Smooth muscle cell (in vitro differentiated cells): ENCODE data around the gene POLR1A. TPM values are rescaled to one million over a fixed set of nuclear protein-coding genes. Genes with fewer than 3 reads are reported as not detected.

Experiments
- DNase-seq: peaks from one replicate; lab custom pipeline; 2025; ENCODE audit not compliant: unreplicated experiment; lab: John Stamatoyannopoulos, UW
- H2AFZ ChIP-seq: fragments of 200-600 bp; sonication (generic); 2 replicates; pipeline ENCODE4 v1.6.0; 2016; ENCODE audit warnings: antibody characterized with exemption, low read depth, mild to moderate bottlenecking
- H3F3A ChIP-seq: fragments of 200-600 bp; sonication (generic); 2 replicates; pipeline ENCODE4 v1.6.0; 2017; ENCODE audit warnings: antibody characterized with exemption, low read depth
- H3K27ac ChIP-seq: fragments of 200-600 bp; sonication (generic); 2 replicates; pipeline ENCODE4 v1.5.1; 2016; ENCODE audit warnings: low read depth, mild to moderate bottlenecking
- H3K27me3 ChIP-seq: fragments of 200-600 bp; sonication (generic); 2 replicates; pipeline ENCODE4 v1.6.1; 2016; ENCODE audit warnings: low read depth, mild to moderate bottlenecking
- H3K36me3 ChIP-seq: fragments of 200-600 bp; sonication (generic); 2 replicates; pipeline ENCODE4 v1.5.1; 2016; ENCODE audit warnings: low read depth
- H3K4me1 ChIP-seq: fragments of 200-600 bp; sonication (generic); 2 replicates; pipeline ENCODE4 v1.5.1; 2016; ENCODE audit warnings: low read depth
- H3K4me2 ChIP-seq: fragments of 200-600 bp; sonication (generic); 2 replicates; pipeline ENCODE4 v1.6.0; 2016; ENCODE audit warnings: mild to moderate bottlenecking
- H3K4me3 ChIP-seq: fragments of 200-600 bp; sonication (generic); 2 replicates; pipeline ENCODE4 v1.5.1; 2016; ENCODE audit warnings: mild to moderate bottlenecking
- H3K79me2 ChIP-seq: fragments of 200-600 bp; sonication (generic); 2 replicates; pipeline ENCODE4 v1.6.0; 2016; ENCODE audit warnings: low read depth, mild to moderate bottlenecking
- H3K9ac ChIP-seq: fragments of 200-600 bp; sonication (generic); 2 replicates; pipeline ENCODE4 v1.6.0; 2016; ENCODE audit warnings: low read depth
- H3K9me3 ChIP-seq: fragments of 200-600 bp; sonication (generic); replicated peaks from 2 replicates; pipeline ENCODE4 v1.5.1; 2016; ENCODE audit warnings: low read depth
- H4K20me1 ChIP-seq: fragments of 200-600 bp; sonication (generic); 2 replicates; pipeline ENCODE4 v1.6.0; 2016; ENCODE audit warnings: low read depth
- CTCF ChIP-seq: fragments of 200-600 bp; sonication (generic); IDR thresholded peaks from 2 replicates; pipeline ENCODE4 v1.5.1; 2017; ENCODE audit warnings: borderline replicate concordance, mild to moderate bottlenecking, antibody characterized with exemption; ENCODE audit not compliant: insufficient read depth, poor library complexity, severe bottlenecking
- WGBS: methylation state at CpG from one replicate; pipeline ENCODE4 v1.1.7; 2016; ENCODE audit warnings: low lambda C conversion rate; 5-methylcytosine and 5-hydroxymethylcytosine counted together
- polyA plus RNA-seq: library from polyadenylated mRNA; unstranded; fragments of >200 nt; fragmentation: Nextera tagmentation; extraction: Ambion mirVana; gene quantifications from 2 replicates; pipeline ENCODE4 v1.2.1, GENCODE V29; 2016
- total RNA-seq: library from RNA; depleted of rRNA; stranded (reverse); fragments of >200 nt; gene quantifications from 2 replicates; pipeline ENCODE4 v1.2.3, GENCODE V29; 2014

Gene POLR1A
- total and polyA plus RNA-seq, 2 experiments from 2014 or later = 4.9 to 20.8 TPM

- no peak for TF ChIP-seq CTCF
- 98% methylated on average over 2 of the region's 2 CpGs for WGBS
- Histone ChIP-seq H3K79me2 (no peaks in the 10 kb centered on the region), H3K9me3 (no peaks in the 10 kb centered on the region), H3K4me3 (no peak overlapping the region), H3K27me3 (no peaks in the 10 kb centered on the region), H3K4me1 (no peaks in the 10 kb centered on the region), H4K20me1 (no peaks in the 10 kb centered on the region), H3K9ac (no peak overlapping the region), H3K4me2 (no peak overlapping the region), H3K27ac (no peak overlapping the region), H2AFZ (no peak overlapping the region), H3K36me3 (no peaks in the 10 kb centered on the region), H3F3A (no peaks in the 10 kb centered on the region)
- no peak for DNase-seq
Measured at GRCh38 chr2:86014493-86014892, 91.2 kb downstream of the POLR1A start.

DNA sequence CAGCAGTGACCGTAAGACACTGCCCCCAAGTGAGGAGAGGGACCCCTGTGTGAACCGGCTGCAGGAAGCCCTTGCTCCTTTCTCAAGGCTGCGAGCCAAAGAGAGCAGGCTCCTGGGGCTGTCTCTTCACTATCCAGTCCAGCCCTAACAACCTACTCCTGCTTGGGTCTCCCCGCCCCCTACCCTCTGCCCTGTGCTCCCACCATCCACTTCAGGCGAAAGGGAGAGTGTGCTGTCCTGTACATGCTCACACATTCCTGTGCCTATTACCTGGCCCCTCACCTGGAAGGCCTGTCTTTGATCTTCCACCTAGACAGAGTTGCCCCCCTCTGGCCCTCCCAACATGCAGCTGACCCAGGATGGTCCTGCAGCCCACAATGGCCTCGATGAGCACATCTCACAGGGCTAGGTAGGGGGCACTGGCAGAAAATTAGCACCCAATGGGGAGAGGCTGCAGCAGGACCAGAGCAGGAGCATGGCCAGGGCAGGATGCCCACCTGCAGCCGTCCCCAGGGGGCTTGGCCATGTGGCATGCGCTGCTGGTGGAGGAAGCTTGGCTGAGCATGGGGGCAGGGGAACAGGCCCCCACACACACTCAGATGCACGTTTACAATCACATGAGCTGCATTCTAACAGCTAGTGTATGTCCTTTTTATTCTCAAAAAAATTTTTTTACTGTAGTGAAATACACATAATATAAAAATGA is 93.5 kb downstream of the POLR1A start:
- H3K36me3 ChIP-seq = no peaks in the 10 kb centered on the region

DNA sequence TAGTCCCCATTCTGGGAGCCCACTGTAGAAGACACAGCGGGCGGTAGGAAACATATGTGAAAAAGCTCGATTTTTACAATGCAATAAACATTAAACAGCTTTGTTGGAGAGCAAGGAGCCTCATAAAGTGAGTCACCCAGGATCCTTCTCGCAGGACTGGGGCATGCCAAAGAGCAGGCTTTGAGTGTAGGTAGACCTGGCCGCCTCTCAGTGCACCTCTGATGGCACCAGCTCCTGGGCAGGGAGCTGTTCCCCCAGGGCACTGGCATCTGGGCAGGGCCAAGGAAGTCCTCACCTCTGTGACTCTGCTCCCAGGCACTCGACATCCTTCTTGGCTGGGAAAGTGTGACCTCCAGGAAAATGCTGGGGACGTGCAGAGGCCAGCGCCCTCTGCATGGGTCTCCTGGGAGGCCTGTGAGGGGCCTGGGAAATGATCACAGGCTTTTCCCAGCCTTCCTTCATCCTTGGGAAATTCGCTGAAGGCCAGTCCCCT is 94.2 kb downstream of the POLR1A start:
- H3F3A ChIP-seq = no peaks in the 10 kb centered on the region
- WGBS = 57% methylated on average over 9 of the region's 9 CpGs
- H3K4me2 ChIP-seq = no peak overlapping the region
- H3K9me3 ChIP-seq = no peaks in the 10 kb centered on the region
- TF ChIP-seq CTCF = no peak
- no peak for DNase-seq
- H4K20me1 ChIP-seq = no peaks in the 10 kb centered on the region
- H3K36me3 ChIP-seq = no peaks in the 10 kb centered on the region
- no peak overlapping the region for H3K9ac ChIP-seq
- no peaks in the 10 kb centered on the region for H3K4me1 ChIP-seq
- H2AFZ ChIP-seq = no peak overlapping the region
- no peaks in the 10 kb centered on the region for H3K27me3 ChIP-seq
- no peak overlapping the region for H3K27ac ChIP-seq
- H3K79me2 ChIP-seq = no peaks in the 10 kb centered on the region
- no peak overlapping the region for H3K4me3 ChIP-seq

More for the DNA sequence above, 93.5 kb downstream of the POLR1A start:
- no peak overlapping the region for H3K4me2 ChIP-seq
- H3F3A ChIP-seq = no peaks in the 10 kb centered on the region
- no peaks in the 10 kb centered on the region for H3K4me1 ChIP-seq
- H2AFZ ChIP-seq = no peak overlapping the region
- no peaks in the 10 kb centered on the region for H3K27me3 ChIP-seq
- no peaks in the 10 kb centered on the region for H4K20me1 ChIP-seq
- no peaks in the 10 kb centered on the region for H3K9me3 ChIP-seq
- WGBS = 84% methylated on average over 9 of the region's 9 CpGs
- H3K79me2 ChIP-seq = no peaks in the 10 kb centered on the region
- DNase-seq = no peak
- no peak overlapping the region for H3K27ac ChIP-seq
- no peak for TF ChIP-seq CTCF
- no peak overlapping the region for H3K4me3 ChIP-seq
- H3K9ac ChIP-seq = no peak overlapping the region

GRCh38 chr2:86010083-86010482 is 95.6 kb downstream of the POLR1A start:
- no peaks in the 10 kb centered on the region for H3F3A ChIP-seq
- no peaks in the 10 kb centered on the region for H4K20me1 ChIP-seq
- no peak overlapping the region for H2AFZ ChIP-seq
- TF ChIP-seq CTCF = no peak
- H3K4me2 ChIP-seq = no peak overlapping the region
- no peaks in the 10 kb centered on the region for H3K9me3 ChIP-seq
- no peak overlapping the region for H3K9ac ChIP-seq
- H3K79me2 ChIP-seq = no peaks in the 10 kb centered on the region
- no peak overlapping the region for H3K27ac ChIP-seq
- DNase-seq = no peak
- no peaks in the 10 kb centered on the region for H3K36me3 ChIP-seq
- no peak overlapping the region for H3K4me3 ChIP-seq
- no peaks in the 10 kb centered on the region for H3K4me1 ChIP-seq
- no peaks in the 10 kb centered on the region for H3K27me3 ChIP-seq
